Testis (tissue), 2 donors: ENCODE measurements around the gene STEAP2.

Experiments
- POLR2A ChIP-seq: fragments of 450-650 bp; IDR thresholded peaks from one replicate; pipeline ENCODE4 v1.6.1; 2017; ENCODE audit warnings: antibody characterized with exemption, mild to moderate bottlenecking, moderate library complexity
- TF ChIP-seq, protein P1 (sequence below), 3 experiments: fragments of 450-650 bp in 2 of 3; fragments of 200-600 bp in 1 of 3; sonication (generic) in 1 of 3; IDR thresholded peaks; one replicate each; pipeline ENCODE4 v1.5.1; 2016 to 2019; ENCODE audit warnings: antibody characterized with exemption in 3 of 3, mild to moderate bottlenecking in 2 of 3, moderate library complexity in 1 of 3

DNA sequence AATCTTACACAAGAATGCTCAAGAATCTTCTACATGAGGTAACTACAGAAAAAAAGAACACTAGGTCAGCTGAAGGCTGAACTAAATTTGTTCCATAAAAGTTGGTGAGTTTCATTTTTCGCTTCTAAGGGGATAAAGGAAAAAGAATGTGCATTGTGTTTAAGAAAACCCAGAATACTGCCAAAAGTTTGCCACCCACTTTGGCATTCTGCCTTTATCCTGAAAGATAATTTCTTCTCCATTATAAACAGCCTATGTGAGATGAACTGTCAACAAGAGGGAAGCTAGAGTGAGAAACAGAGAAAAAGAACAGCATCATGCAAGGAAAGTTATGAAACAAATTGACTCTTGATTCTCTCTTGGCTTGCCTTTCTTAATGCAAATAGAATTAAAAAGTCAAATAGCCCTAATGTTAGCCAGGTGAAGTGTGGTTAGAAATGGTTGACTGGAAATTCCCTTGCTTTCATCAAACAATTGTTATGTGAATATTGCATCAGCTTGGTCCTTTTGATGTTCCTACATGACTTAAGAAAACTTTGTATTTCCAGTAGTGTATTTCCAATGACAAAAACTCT lies 31.4 kb upstream of the STEAP2 start:
- TF ChIP-seq, protein P1, sequence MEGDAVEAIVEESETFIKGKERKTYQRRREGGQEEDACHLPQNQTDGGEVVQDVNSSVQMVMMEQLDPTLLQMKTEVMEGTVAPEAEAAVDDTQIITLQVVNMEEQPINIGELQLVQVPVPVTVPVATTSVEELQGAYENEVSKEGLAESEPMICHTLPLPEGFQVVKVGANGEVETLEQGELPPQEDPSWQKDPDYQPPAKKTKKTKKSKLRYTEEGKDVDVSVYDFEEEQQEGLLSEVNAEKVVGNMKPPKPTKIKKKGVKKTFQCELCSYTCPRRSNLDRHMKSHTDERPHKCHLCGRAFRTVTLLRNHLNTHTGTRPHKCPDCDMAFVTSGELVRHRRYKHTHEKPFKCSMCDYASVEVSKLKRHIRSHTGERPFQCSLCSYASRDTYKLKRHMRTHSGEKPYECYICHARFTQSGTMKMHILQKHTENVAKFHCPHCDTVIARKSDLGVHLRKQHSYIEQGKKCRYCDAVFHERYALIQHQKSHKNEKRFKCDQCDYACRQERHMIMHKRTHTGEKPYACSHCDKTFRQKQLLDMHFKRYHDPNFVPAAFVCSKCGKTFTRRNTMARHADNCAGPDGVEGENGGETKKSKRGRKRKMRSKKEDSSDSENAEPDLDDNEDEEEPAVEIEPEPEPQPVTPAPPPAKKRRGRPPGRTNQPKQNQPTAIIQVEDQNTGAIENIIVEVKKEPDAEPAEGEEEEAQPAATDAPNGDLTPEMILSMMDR (IDR thresholded peaks at IDR 0.05): no peak
- no peak for TF ChIP-seq POLR2A
